Measurements from ENCODE around the gene TNFRSF18. TPM values are rescaled to one million over a fixed set of nuclear protein-coding genes. Genes with fewer than 3 reads are reported as not detected.

The TNFRSF18 gene
- total RNA-seq, 2 experiments from 2014 or later, result 375 to 387 TPM

DNA sequence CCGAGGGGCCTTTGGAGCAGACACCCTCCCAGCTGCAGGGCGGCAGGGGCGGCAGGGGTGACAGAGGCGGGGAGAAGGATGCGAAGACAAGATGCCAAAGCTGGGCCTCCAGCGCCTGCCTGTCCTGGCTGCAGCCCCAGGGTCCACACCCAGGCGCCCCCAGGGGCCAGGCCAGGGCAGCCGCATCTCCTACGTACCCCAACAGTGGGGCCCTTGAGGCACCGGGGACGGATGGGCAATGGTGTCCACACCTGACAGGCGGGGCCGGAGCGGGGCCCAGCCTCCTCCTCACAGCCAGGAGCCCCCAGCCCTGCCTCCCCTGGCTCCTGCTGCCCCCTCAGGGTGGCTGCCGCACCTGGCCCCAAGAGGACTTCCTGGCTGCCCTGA lies 32.8 kb upstream of the TNFRSF18 start:
- ChIA-PET CTCF (no interaction called here), POLR2A (interaction anchor here (0.5 to 1.6 kb wide), 3 partner anchors 11 to 41 kb away, joined by 3 read pairs; no protein-coding TSS in a partner anchor)
- H3K4me3 Mint-ChIP-seq, result no peak overlapping the region
- no peak overlapping the region for H3K27ac Mint-ChIP-seq
- peaks cover 5% of the 10 kb centered on the region for H3K4me1 Mint-ChIP-seq (ENCODE audit: low read depth)
- intact Hi-C loops (cut with micrococcal nuclease), result no loop called here
- no peak for DNase-seq
- H3K27me3 Mint-ChIP-seq, result no peaks in the 10 kb centered on the region
- H3K9me3 Mint-ChIP-seq, result no peaks in the 10 kb centered on the region
- H3K36me3 Mint-ChIP-seq, result peaks cover 4% of the 10 kb centered on the region

DNA sequence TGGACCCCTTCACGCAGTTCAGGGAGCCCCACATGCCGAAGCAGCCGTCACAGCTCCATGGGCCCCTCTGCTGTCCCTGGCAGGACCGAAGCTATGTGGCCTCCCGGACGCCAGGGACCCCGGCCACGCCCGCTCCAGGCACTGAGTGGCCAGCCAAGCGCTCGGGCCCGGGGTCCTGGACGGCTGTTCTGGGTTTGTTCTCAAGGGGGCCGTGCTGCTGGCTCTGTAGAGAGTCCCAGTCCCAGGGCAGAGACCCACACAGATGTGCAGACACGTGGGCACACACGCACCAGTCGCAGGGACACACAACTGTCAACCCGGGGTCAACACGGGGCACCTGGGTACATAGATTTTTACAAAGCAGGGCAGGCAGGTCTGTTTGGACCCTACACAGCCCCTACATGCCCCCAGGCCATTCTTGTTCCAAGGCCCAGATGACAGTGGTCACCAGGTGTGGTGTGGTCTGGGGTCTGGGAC lies 32.3 kb upstream of the TNFRSF18 start:
- H3K27ac Mint-ChIP-seq, result no peak overlapping the region
- no peak overlapping the region for H3K4me3 Mint-ChIP-seq
- ChIA-PET POLR2A (interaction anchor here (0.5 to 1.6 kb wide), 2 partner anchors 22 to 40 kb away, joined by 3 read pairs; no protein-coding TSS in a partner anchor), CTCF (no interaction called here)
- no peak for DNase-seq
- no peaks in the 10 kb centered on the region for H3K27me3 Mint-ChIP-seq
- H3K9me3 Mint-ChIP-seq, result no peaks in the 10 kb centered on the region
- peaks cover 8% of the 10 kb centered on the region for H3K36me3 Mint-ChIP-seq
- peaks cover 10% of the 10 kb centered on the region for H3K4me1 Mint-ChIP-seq (ENCODE audit: low read depth)
- intact Hi-C loops (cut with micrococcal nuclease), result no loop called here

- H3K27ac Mint-ChIP-seq, result no peak overlapping the region
- ChIA-PET CTCF (no interaction called here), POLR2A (interaction anchor here (1.6 kb wide), 1 partner anchor 40 kb away, joined by 3 read pairs; no protein-coding TSS in a partner anchor)
- H3K27me3 Mint-ChIP-seq, result no peaks in the 10 kb centered on the region
- H3K4me1 Mint-ChIP-seq (ENCODE audit: low read depth), result peaks cover 14% of the 10 kb centered on the region
- H3K4me3 Mint-ChIP-seq, result no peak overlapping the region
- DNase-seq, result peak; percentile 44
- peaks cover 2% of the 10 kb centered on the region for H3K9me3 Mint-ChIP-seq
- H3K36me3 Mint-ChIP-seq, result peaks cover 13% of the 10 kb centered on the region
- intact Hi-C loops (cut with micrococcal nuclease), result no loop called here
These were observed 31.7 kb upstream of the TNFRSF18 start for GRCh38 chr1:1237874-1238701.

GRCh38 chr1:1236945-1237873 lies 30.8 kb upstream of the TNFRSF18 start:
- H3K27me3 Mint-ChIP-seq, result no peaks in the 10 kb centered on the region
- POLR2A ChIA-PET, result no interaction called here
- H3K9me3 Mint-ChIP-seq, result peaks cover 2% of the 10 kb centered on the region
- CTCF ChIA-PET, result interaction anchor here (1.7 kb wide), 1 partner anchor 115 kb away, joined by 6 read pairs; no protein-coding TSS in a partner anchor
- no peak overlapping the region for H3K4me3 Mint-ChIP-seq
- peaks cover 17% of the 10 kb centered on the region for H3K4me1 Mint-ChIP-seq (ENCODE audit: low read depth)
- no peak for DNase-seq
- peaks cover 13% of the 10 kb centered on the region for H3K36me3 Mint-ChIP-seq
- no peak overlapping the region for H3K27ac Mint-ChIP-seq
- intact Hi-C loops (cut with micrococcal nuclease), result no loop called here

GRCh38 chr1:1236176-1236763 lies 29.9 kb upstream of the TNFRSF18 start:
- H3K36me3 Mint-ChIP-seq, result peaks cover 13% of the 10 kb centered on the region
- peaks cover 2% of the 10 kb centered on the region for H3K9me3 Mint-ChIP-seq
- ChIA-PET CTCF (interaction anchor here (1.7 kb wide), 1 partner anchor 114 kb away, joined by 6 read pairs; no protein-coding TSS in a partner anchor), POLR2A (no interaction called here)
- intact Hi-C loops (cut with micrococcal nuclease), result no loop called here
- no peak overlapping the region for H3K4me3 Mint-ChIP-seq
- H3K27ac Mint-ChIP-seq, result no peak overlapping the region
- peaks cover 17% of the 10 kb centered on the region for H3K4me1 Mint-ChIP-seq (ENCODE audit: low read depth)
- no peak for DNase-seq
- H3K27me3 Mint-ChIP-seq, result no peaks in the 10 kb centered on the region

DNA sequence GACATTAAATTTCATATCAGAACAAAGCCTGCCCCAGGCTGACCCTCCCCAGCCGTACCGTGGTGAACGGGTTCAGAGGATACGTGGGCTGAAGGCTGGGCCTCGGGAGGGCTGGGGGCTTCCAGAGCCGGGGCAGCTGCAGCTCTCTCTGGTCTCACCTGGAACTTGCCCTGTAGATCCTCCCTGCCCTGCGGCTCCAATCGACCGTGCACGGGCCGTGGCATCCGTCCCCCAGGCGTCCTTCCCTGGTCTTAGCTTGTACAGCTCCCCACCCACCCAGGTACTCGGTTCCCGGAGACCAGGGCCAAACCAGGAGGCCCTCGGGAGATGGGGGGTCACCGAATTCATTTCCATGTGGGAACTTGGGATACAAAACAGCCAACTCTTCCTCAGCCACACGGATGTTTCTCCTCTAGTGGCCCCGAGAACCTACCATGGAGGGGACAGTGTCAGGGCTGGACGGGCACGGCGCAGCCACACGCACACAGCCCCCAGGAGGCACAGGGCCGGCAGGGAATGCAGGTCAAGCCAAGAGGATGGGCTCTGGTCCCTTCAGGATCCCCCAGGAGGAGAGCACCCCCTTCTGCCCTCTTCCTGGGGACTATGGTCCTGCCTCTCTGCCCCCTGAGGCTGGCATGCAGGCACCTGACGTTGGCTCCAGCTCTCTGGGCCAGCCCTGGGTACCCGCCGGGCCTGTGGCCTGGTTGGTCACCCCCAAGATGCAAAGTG lies 28.8 kb upstream of the TNFRSF18 start:
- intact Hi-C loops (cut with micrococcal nuclease), result no loop called here
- no peak for DNase-seq
- ChIA-PET POLR2A (no interaction called here), CTCF (no interaction called here)
- H3K4me1 Mint-ChIP-seq (ENCODE audit: low read depth), result peaks cover 22% of the 10 kb centered on the region
- peaks cover 21% of the 10 kb centered on the region for H3K36me3 Mint-ChIP-seq
- H3K4me3 Mint-ChIP-seq, result no peak overlapping the region
- H3K9me3 Mint-ChIP-seq, result peaks cover 2% of the 10 kb centered on the region
- H3K27me3 Mint-ChIP-seq, result no peaks in the 10 kb centered on the region
- no peak overlapping the region for H3K27ac Mint-ChIP-seq

GRCh38 chr1:1234180-1234808 lies 27.9 kb upstream of the TNFRSF18 start:
- Mint-ChIP-seq H3K9me3 (peaks cover 2% of the 10 kb centered on the region), H3K4me1 (ENCODE audit: low read depth) (peaks cover 30% of the 10 kb centered on the region), H3K4me3 (peak overlapping the region; percentile 70), H3K27me3 (no peaks in the 10 kb centered on the region), H3K27ac (no peak overlapping the region), H3K36me3 (peaks cover 29% of the 10 kb centered on the region)
- POLR2A ChIA-PET, result no interaction called here
- DNase-seq, result no peak
- intact Hi-C loops (cut with micrococcal nuclease), result no loop called here
- CTCF ChIA-PET, result no interaction called here

GRCh38 chr1:1233567-1233892 lies 27.1 kb upstream of the TNFRSF18 start:
- H3K9me3 Mint-ChIP-seq, result peaks cover 2% of the 10 kb centered on the region
- DNase-seq, result no peak
- ChIA-PET CTCF (no interaction called here), POLR2A (no interaction called here)
- H3K27me3 Mint-ChIP-seq, result no peaks in the 10 kb centered on the region
- H3K27ac Mint-ChIP-seq, result peak overlapping the region; percentile 72
- H3K36me3 Mint-ChIP-seq, result peaks cover 33% of the 10 kb centered on the region
- intact Hi-C loops (cut with micrococcal nuclease), result no loop called here
- H3K4me1 Mint-ChIP-seq (ENCODE audit: low read depth), result peaks cover 30% of the 10 kb centered on the region
- peak overlapping the region; percentile 70 for H3K4me3 Mint-ChIP-seq

GRCh38 chr1:1232796-1233566 lies 26.6 kb upstream of the TNFRSF18 start:
- Mint-ChIP-seq H3K4me1 (ENCODE audit: low read depth) (peaks cover 30% of the 10 kb centered on the region), H3K9me3 (peaks cover 2% of the 10 kb centered on the region), H3K27me3 (no peaks in the 10 kb centered on the region), H3K27ac (peak overlapping the region; percentile 72), H3K36me3 (peaks cover 35% of the 10 kb centered on the region), H3K4me3 (peak overlapping the region; percentile 70)
- ChIA-PET POLR2A (interaction anchor here (2.8 kb wide), 1 partner anchor 15 kb away, joined by 35 read pairs; no protein-coding TSS in a partner anchor), CTCF (no interaction called here)
- intact Hi-C loops (cut with micrococcal nuclease), result loop anchor here (1.0 kb wide), 3 partner anchors 40 to 117 kb away; partner anchors contain the start of genes C1orf159, PUSL1 and UBE2J2
- DNase-seq, result no peak

DNA sequence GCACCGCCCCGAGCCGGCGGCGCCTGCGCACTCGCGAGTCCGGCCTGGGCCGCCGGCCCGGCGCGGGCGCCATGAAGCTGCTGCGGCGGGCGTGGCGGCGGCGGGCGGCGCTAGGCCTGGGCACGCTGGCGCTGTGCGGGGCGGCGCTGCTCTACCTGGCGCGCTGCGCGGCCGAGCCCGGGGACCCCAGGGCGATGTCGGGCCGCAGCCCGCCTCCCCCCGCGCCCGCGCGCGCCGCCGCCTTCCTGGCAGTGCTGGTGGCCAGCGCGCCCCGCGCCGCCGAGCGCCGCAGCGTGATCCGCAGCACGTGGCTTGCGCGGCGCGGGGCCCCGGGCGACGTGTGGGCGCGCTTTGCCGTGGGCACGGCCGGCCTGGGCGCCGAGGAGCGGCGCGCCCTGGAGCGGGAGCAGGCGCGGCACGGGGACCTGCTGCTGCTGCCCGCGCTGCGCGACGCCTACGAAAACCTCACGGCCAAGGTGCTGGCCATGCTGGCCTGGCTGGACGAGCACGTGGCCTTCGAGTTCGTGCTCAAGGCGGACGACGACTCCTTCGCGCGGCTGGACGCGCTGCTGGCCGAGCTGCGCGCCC lies 25.9 kb upstream of the TNFRSF18 start, which contains the start of gene B3GALT6:
Gene B3GALT6 (plus strand): TSS at position 30 of the 588 bp plus-strand sequence. CDS start 42 bp downstream, at position 72.
- no peak for DNase-seq
- Mint-ChIP-seq H3K9me3 (peaks cover 2% of the 10 kb centered on the region), H3K27me3 (no peaks in the 10 kb centered on the region), H3K4me1 (ENCODE audit: low read depth) (peaks cover 33% of the 10 kb centered on the region), H3K36me3 (peaks cover 39% of the 10 kb centered on the region), H3K27ac (peak within 1 kb of the TSS; percentile 92), H3K4me3 (peak within 1 kb of the TSS; percentile 94)
- intact Hi-C loops (cut with micrococcal nuclease), result loop anchor here (1.0 kb wide), 3 partner anchors 41 to 116 kb away; partner anchors contain the start of genes C1orf159, PUSL1 and UBE2J2
- CTCF ChIA-PET, result interaction anchor here (1.2 to 2.3 kb wide), 3 partner anchors 18 to 110 kb away, joined by 3 to 34 read pairs (median 7); partner anchors contain the start of gene UBE2J2
- POLR2A ChIA-PET, result interaction anchor here (0.6 to 2.8 kb wide), 4 partner anchors 10 to 118 kb away, joined by 3 to 35 read pairs (median 4); partner anchors contain the start of gene TNFRSF18

Data from activated CD4-positive, alpha-beta memory T cell treated with anti-CD3 and anti-CD28 coated beads for 36 hours (primary cell).